Astrocyte (in vitro differentiated cells and primary cell): ENCODE measurements around the gene YJU2. TPM values are rescaled to one million over a fixed set of nuclear protein-coding genes. Genes with fewer than 3 reads are reported as not detected.

Experiments used
- DNase-seq: peaks from one replicate; pipeline ENCODE4 v3.0.0-alpha.2; 2010; ENCODE audit warnings: low read depth
- FAIRE-seq: peaks from 2 replicates; lab custom pipeline; 2011; peaks lifted over from hg19 to GRCh38; lab: Jason Lieb, UNC
- H2AFZ ChIP-seq: 2 replicates; pipeline ENCODE4 v1.6.0; 2012; ENCODE audit warnings: low read depth, low read length, inconsistent platforms
- H3K27ac ChIP-seq: 2 replicates; pipeline ENCODE4 v1.5.1; 2011; ENCODE audit warnings: low read depth, low read length, inconsistent platforms
- H3K27me3 ChIP-seq: 2 replicates; pipeline ENCODE4 v1.6.0; 2011; ENCODE audit warnings: low read length, inconsistent platforms; ENCODE audit not compliant: insufficient read depth
- H3K36me3 ChIP-seq: 2 replicates; pipeline ENCODE4 v1.5.1; 2011; ENCODE audit warnings: low read length, inconsistent platforms; ENCODE audit not compliant: insufficient read depth
- H3K4me1 ChIP-seq: 2 replicates; pipeline ENCODE4 v1.5.1; 2011; ENCODE audit warnings: low read length, inconsistent platforms; ENCODE audit not compliant: insufficient read depth
- H3K4me2 ChIP-seq: 2 replicates; pipeline ENCODE4 v1.6.0; 2012; ENCODE audit warnings: low read length, inconsistent platforms
- H3K4me3 ChIP-seq: 2 replicates; pipeline ENCODE4 v1.5.1; 2011; ENCODE audit warnings: low read depth, mild to moderate bottlenecking, low read length, inconsistent platforms; ENCODE audit not compliant: insufficient read depth
- H3K79me2 ChIP-seq: 2 replicates; pipeline ENCODE4 v1.6.0; 2012; ENCODE audit warnings: mild to moderate bottlenecking, low read length, inconsistent platforms; ENCODE audit not compliant: insufficient read depth
- H3K9ac ChIP-seq: 2 replicates; pipeline ENCODE4 v1.6.0; 2012; ENCODE audit warnings: mild to moderate bottlenecking, low read length, inconsistent platforms
- H3K9me3 ChIP-seq: 2 replicates; pipeline ENCODE4 v1.5.1; 2012; ENCODE audit warnings: low read depth, mild to moderate bottlenecking, low read length, inconsistent platforms; ENCODE audit not compliant: insufficient read depth
- H4K20me1 ChIP-seq: 2 replicates; pipeline ENCODE4 v1.6.0; 2012; ENCODE audit warnings: low read length, inconsistent platforms; ENCODE audit not compliant: insufficient read depth
- H3K27ac Mint-ChIP-seq: one replicate; pipeline ENCODE4 v1.8.0; 2021; ENCODE audit warnings: mild to moderate bottlenecking, mixed read lengths; ENCODE audit not compliant: unreplicated experiment
- H3K27me3 Mint-ChIP-seq: one replicate; pipeline ENCODE4 v1.8.0; 2021; ENCODE audit warnings: low read depth, mixed read lengths; ENCODE audit not compliant: unreplicated experiment
- H3K36me3 Mint-ChIP-seq: one replicate; pipeline ENCODE4 v1.8.0; 2021; ENCODE audit warnings: low read depth, mixed read lengths; ENCODE audit not compliant: unreplicated experiment
- H3K4me1 Mint-ChIP-seq: one replicate; pipeline ENCODE4 v1.8.0; 2021; ENCODE audit warnings: low read depth, mixed read lengths; ENCODE audit not compliant: unreplicated experiment
- H3K4me3 Mint-ChIP-seq: one replicate; pipeline ENCODE4 v1.8.0; 2021; ENCODE audit warnings: mild to moderate bottlenecking, moderate library complexity, mixed read lengths; ENCODE audit not compliant: unreplicated experiment
- H3K9me3 Mint-ChIP-seq: one replicate; pipeline ENCODE4 v1.8.0; 2021; ENCODE audit warnings: mild to moderate bottlenecking, mixed read lengths; ENCODE audit not compliant: unreplicated experiment
- CTCF ChIP-seq: IDR thresholded peaks from 2 replicates; pipeline ENCODE4 v1.5.1; 2011; ENCODE audit warnings: low read depth, mild to moderate bottlenecking, inconsistent platforms, low read length, moderate library complexity; ENCODE audit not compliant: insufficient read depth
- EZH2 ChIP-seq: IDR thresholded peaks from 2 replicates; pipeline ENCODE4 v1.6.1; 2012; ENCODE audit warnings: mild to moderate bottlenecking, low read length, inconsistent platforms; ENCODE audit not compliant: insufficient read depth
- total RNA-seq: library from RNA; stranded (reverse); gene quantifications from 2 replicates; pipeline ENCODE4 v1.2.1, GENCODE V29; 2021

The YJU2 gene
- total RNA-seq, 1 donor from 2014 or later, result 14.0 TPM

DNA sequence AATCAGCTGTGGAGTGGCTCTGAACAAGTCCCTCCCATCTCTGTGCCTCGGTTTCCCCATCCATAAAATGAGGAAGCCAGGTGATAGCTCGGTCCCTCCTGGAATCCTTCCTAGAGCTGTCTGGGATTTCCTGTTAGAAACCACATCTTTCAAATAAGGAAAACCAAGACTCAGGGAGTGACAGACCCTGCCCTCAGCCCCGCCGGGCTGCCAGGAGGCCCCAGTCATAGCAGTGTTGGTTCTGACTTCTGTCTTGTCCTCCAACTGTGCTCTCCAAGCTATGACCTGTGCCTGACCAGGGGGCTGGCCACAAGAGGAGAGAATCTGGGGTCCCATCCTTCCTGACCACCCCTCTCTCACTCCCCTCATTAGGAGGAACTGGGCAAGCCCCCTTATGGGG is 31.1 kb downstream of the YJU2 start:
- FAIRE-seq (no peak), DNase-seq (no peak)
- Histone ChIP-seq H3K27ac (no peak overlapping the region), H2AFZ (no peak overlapping the region), H3K4me2 (no peak overlapping the region), H3K9me3 (no peaks in the 10 kb centered on the region), H3K4me3 (no peak overlapping the region), H3K9ac (no peak overlapping the region), H4K20me1 (no peaks in the 10 kb centered on the region), H3K4me1 (no peaks in the 10 kb centered on the region), H3K79me2 (no peaks in the 10 kb centered on the region), H3K27me3 (peaks cover 27% of the 10 kb centered on the region), H3K36me3 (no peaks in the 10 kb centered on the region)
- TF ChIP-seq EZH2, result no peak
- TF ChIP-seq CTCF, result no peak
- peaks cover 32% of the 10 kb centered on the region for H3K27me3 Mint-ChIP-seq
- H3K9me3 Mint-ChIP-seq, result peaks cover 1% of the 10 kb centered on the region
- H3K27ac Mint-ChIP-seq, result no peak overlapping the region
- H3K36me3 Mint-ChIP-seq, result no peaks in the 10 kb centered on the region
- H3K4me1 Mint-ChIP-seq, result peaks cover 2% of the 10 kb centered on the region
- no peak overlapping the region for H3K4me3 Mint-ChIP-seq

DNA sequence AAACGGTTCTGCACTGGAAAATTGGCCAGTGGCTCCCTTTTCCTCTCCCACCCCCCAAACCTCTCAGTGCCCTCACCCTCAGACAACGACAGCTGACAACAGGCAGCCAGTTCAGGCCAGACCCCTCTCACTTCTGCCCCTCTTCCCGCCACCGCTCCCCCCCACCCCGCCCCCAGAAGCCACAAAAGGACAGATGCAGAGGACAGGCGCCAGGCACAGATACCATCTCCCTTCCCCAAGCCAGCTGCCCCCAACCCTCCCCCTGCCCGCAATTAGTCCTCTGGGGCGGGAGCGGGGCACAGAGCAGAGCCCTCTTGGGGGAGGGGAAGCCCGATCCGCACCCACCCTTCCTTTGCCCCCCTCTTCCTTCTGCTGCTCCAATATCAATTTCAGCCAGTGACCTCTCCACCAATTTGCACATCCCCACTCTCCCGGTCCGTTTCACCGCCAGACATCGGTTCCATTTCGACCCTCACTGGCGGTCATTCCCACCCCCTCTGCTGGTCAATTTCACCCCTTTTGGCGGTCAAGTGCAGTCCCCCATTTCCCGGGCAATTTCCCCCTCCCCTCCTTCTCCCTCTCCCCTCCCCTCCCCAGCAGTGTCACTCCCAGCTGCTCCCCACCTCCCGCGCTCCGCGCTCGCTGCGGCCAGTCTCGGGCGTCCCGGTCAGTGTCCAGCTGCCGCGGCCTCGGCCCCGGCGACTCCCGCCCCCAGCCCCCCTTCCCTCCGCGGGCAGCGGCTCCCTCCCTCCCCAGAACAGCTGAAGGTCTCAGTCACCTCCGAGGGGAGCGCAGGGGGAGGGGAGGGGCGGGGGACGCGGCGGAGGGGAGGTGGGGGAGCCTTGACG is 31.8 kb downstream of the YJU2 start, which contains the start of gene SHD:
SHD (plus strand) TSS at position 848 of the 848 bp plus-strand sequence. CDS start 798 bp downstream, outside the sequence.
- TF ChIP-seq EZH2 (no peak), CTCF (no peak)
- H2AFZ ChIP-seq, result no peak within 1 kb of the TSS
- H4K20me1 ChIP-seq, result no peaks in the 10 kb centered on the region
- H3K9me3 Mint-ChIP-seq, result peaks cover 1% of the 10 kb centered on the region
- no peak within 1 kb of the TSS for H3K27ac ChIP-seq
- no peaks in the 10 kb centered on the region for H3K9me3 ChIP-seq
- H3K27ac Mint-ChIP-seq, result no peak within 1 kb of the TSS
- no peak within 1 kb of the TSS for H3K9ac ChIP-seq
- no peaks in the 10 kb centered on the region for H3K36me3 Mint-ChIP-seq
- H3K27me3 Mint-ChIP-seq, result peaks cover 36% of the 10 kb centered on the region
- no peaks in the 10 kb centered on the region for H3K79me2 ChIP-seq
- no peaks in the 10 kb centered on the region for H3K4me1 ChIP-seq
- FAIRE-seq, result no peak
- no peak for DNase-seq
- H3K27me3 ChIP-seq, result peaks cover 29% of the 10 kb centered on the region
- H3K4me1 Mint-ChIP-seq, result peaks cover 2% of the 10 kb centered on the region
- no peaks in the 10 kb centered on the region for H3K36me3 ChIP-seq
- peak within 1 kb of the TSS; percentile 74 for H3K4me3 Mint-ChIP-seq
- peak within 1 kb of the TSS; percentile 15 for H3K4me2 ChIP-seq
- no peak within 1 kb of the TSS for H3K4me3 ChIP-seq

DNA sequence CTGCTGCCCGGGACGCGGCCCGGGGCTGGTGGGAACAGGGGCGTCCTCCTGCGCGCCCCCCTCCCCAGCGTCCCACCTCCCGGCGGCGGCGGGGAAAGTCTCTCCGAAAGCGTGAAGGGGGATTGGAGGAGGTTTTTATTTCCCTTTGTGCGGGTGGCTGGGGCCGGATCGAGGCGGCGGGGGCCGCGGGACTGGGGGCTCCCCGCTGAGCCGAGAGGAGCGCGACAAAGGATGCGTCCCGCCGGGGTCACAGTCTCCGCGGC is 32.3 kb downstream of the YJU2 start:
- no peak overlapping the region for H3K4me3 ChIP-seq
- Mint-ChIP-seq H3K36me3 (no peaks in the 10 kb centered on the region), H3K4me1 (peaks cover 2% of the 10 kb centered on the region), H3K27ac (no peak overlapping the region), H3K4me3 (no peak overlapping the region), H3K9me3 (peaks cover 1% of the 10 kb centered on the region), H3K27me3 (peaks cover 36% of the 10 kb centered on the region)
- TF ChIP-seq EZH2 (no peak), CTCF (no peak)
- H3K4me1 ChIP-seq, result no peaks in the 10 kb centered on the region
- no peak for FAIRE-seq
- no peaks in the 10 kb centered on the region for H3K36me3 ChIP-seq
- H4K20me1 ChIP-seq, result no peaks in the 10 kb centered on the region
- H3K79me2 ChIP-seq, result no peaks in the 10 kb centered on the region
- no peak overlapping the region for H2AFZ ChIP-seq
- H3K4me2 ChIP-seq, result peak overlapping the region; percentile 15
- no peaks in the 10 kb centered on the region for H3K9me3 ChIP-seq
- peaks cover 30% of the 10 kb centered on the region for H3K27me3 ChIP-seq
- H3K9ac ChIP-seq, result no peak overlapping the region
- H3K27ac ChIP-seq, result no peak overlapping the region
- DNase-seq, result no peak
